Right lobe of liver (tissue), 4 donors: ENCODE results near the gene GNB4.

Source experiments
- CTCF ChIP-seq, 4 donors: fragments of 200-600 bp in 3 of 4; fragments of 450-650 bp in 1 of 4; IDR thresholded peaks; one replicate each; pipeline versions ENCODE4 v1.5.1 to v1.8.0; 2016 to 2022; ENCODE audit warnings: antibody characterized with exemption in 4 of 4, mild to moderate bottlenecking in 2 of 4
- POLR2A ChIP-seq: fragments of 450-650 bp; IDR thresholded peaks from one replicate; pipeline ENCODE4 v1.6.1; 2017; ENCODE audit warnings: antibody characterized with exemption, mild to moderate bottlenecking
- donor health status: DM: no; HTN: no; CAD: no.
- donor health status: DM: no; HTN: no; CAD: no.
- donor health status: DM: no; HTN: yes; CAD: no.

DNA sequence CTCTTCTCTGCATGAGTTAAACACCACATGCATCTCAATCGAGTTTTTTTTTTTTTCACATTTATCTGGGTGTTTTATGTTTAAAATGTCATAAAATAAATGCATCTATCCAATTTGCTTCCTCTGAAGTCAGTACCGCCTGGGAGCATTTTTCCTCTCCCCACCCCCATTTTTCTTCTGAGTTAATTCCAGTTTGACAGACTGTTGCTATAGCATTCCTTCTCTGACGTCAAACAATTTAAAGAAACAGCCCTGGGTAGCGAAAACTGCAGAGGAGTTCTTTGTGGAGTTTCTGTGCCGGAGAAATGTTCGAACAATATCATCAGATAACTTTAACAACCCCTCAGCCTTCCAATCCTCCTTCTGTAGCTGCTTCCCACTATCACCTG lies 900 bp upstream of the GNB4 start:
- TF ChIP-seq POLR2A, result no peak
- TF ChIP-seq CTCF (IDR thresholded peaks at IDR 0.05), result no peak
